CD4-positive, alpha-beta T cell (primary cell): ENCODE results near the gene UBQLN3. TPM values are rescaled to one million over a fixed set of nuclear protein-coding genes. Genes with fewer than 3 reads are reported as not detected.

Experiments used
- ATAC-seq: fragments of 200-7000 bp; cut with Tn5 transposase; one replicate; pipeline ENCODE4 v1.10.0; 2022; ENCODE audit warnings: mild to moderate bottlenecking; ENCODE audit not compliant: poor library complexity
- CTCF ChIA-PET: fragments of 350-600 bp; sonication (Branson Sonifier 250); formaldehyde crosslinking; loops from one replicate; lab custom pipeline; 2021; ENCODE audit warnings: antibody characterized with exemption, inconsistent platforms; lab: Charles Lee
- POLR2A ChIA-PET: fragments of 350-600 bp; sonication (Branson Sonifier 250); formaldehyde crosslinking; loops from one replicate; lab custom pipeline; 2021; ENCODE audit warnings: antibody characterized with exemption, inconsistent platforms; lab: Charles Lee
- DNase-seq, 14 experiments: peaks; one replicate each; pipeline ENCODE4 v3.0.0-alpha.2; 2013 to 2020; ENCODE audit warnings: mixed read lengths in 2 of 14
- H3K27ac ChIP-seq, 2 donors: one replicate each; pipeline versions ENCODE4 v1.5.1 to v1.7.0; 2013; ENCODE audit warnings: low read length in 2 of 2, low read depth in 1 of 2, mild to moderate bottlenecking in 1 of 2
- H3K27me3 ChIP-seq, 2 experiments: 1 replicate in 1 of 2; 2 replicates in 1 of 2; pipeline versions ENCODE4 v1.6.1 to v1.7.0; 2013; ENCODE audit warnings: low read length in 2 of 2, control low read depth in 1 of 2, mild to moderate bottlenecking in 1 of 2, moderate library complexity in 1 of 2; ENCODE audit not compliant: insufficient read depth in 2 of 2, control insufficient read depth in 1 of 2
- H3K36me3 ChIP-seq: one replicate; pipeline ENCODE4 v1.6.1; 2013; ENCODE audit warnings: low read length, control low read depth; ENCODE audit not compliant: insufficient read depth
- H3K4me1 ChIP-seq: one replicate; pipeline ENCODE4 v1.6.1; 2013; ENCODE audit warnings: low read length, control low read depth; ENCODE audit not compliant: insufficient read depth
- H3K4me3 ChIP-seq: one replicate; pipeline ENCODE4 v1.5.1; 2013; ENCODE audit warnings: mild to moderate bottlenecking, low read length, moderate library complexity
- H3K9me3 ChIP-seq, 2 experiments: 1 replicate in 1 of 2; 2 replicates in 1 of 2; pipeline versions ENCODE4 v1.6.1 to v1.7.0; 2013; ENCODE audit warnings: low read length in 2 of 2, mild to moderate bottlenecking in 2 of 2, control low read depth in 1 of 2, moderate library complexity in 1 of 2; ENCODE audit not compliant: control insufficient read depth in 1 of 2, insufficient read depth in 1 of 2
- H3K27ac Mint-ChIP-seq: one replicate; pipeline ENCODE4 v1.8.0; 2020; ENCODE audit warnings: mixed read lengths
- H3K27me3 Mint-ChIP-seq: one replicate; pipeline ENCODE4 v1.8.0; 2021; ENCODE audit warnings: mixed read lengths
- H3K36me3 Mint-ChIP-seq: one replicate; pipeline ENCODE4 v1.8.0; 2021; ENCODE audit warnings: low read depth, mixed read lengths
- H3K4me1 Mint-ChIP-seq: one replicate; pipeline ENCODE4 v1.8.0; 2021; ENCODE audit warnings: low read depth, mixed read lengths
- H3K4me3 Mint-ChIP-seq: one replicate; pipeline ENCODE4 v1.8.0; 2020; ENCODE audit warnings: mild to moderate bottlenecking, mixed read lengths
- H3K9me3 Mint-ChIP-seq: one replicate; pipeline ENCODE4 v1.8.0; 2020; ENCODE audit warnings: mixed read lengths
- intact Hi-C, 2 experiments: fragments of 100-400 bp; cut with DNase I in 1 of 2; cut with micrococcal nuclease in 1 of 2; formaldehyde crosslinking; loops; one replicate each; pipeline versions ENCODE4 v1.15.1 to v1.9.0; 2023 to 2025; cut with DNase I, micrococcal nuclease
- total RNA-seq, 174 experiments: library from RNA in 2 of 174; stranded (reverse) in 2 of 174; gene quantifications; one replicate each; pipeline ENCODE4 v1.2.3 and lab custom pipeline; 2021 to 2026
- TF ChIP-seq, protein P1 (sequence below): fragments of 200-600 bp; IDR thresholded peaks from one replicate; pipeline ENCODE4 v1.8.0; 2022; ENCODE audit warnings: antibody characterized with exemption, mild to moderate bottlenecking

The UBQLN3 gene
- total RNA-seq, 2 experiments from 2014 or later = 0.08 TPM; not detected in 1

DNA sequence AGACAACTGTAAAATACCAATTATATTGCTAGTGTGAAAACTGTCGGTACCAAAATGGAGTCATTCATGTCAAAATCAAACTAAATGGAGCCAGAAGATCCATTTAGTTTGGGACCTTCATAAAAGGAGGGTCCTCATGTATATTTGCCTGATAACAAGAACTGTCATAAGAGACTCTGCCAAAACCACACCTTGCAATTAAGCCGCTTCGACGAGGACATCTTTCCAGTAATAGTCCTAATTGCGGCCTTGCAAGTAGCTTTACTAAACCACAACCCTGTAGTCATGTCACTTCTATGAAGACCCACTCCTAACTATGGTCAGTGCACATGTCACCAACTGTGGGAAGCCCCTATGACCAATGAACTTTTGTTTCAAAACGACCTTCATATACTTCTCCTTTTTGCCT, 9.4 kb downstream of the UBQLN3 start:
- Histone ChIP-seq H3K4me3 (no peak overlapping the region), H3K27me3 (no peaks in the 10 kb centered on the region), H3K36me3 (no peaks in the 10 kb centered on the region), H3K4me1 (no peaks in the 10 kb centered on the region), H3K27ac (no peak overlapping the region), H3K9me3 (no peaks in the 10 kb centered on the region)
- TF ChIP-seq, protein P1, sequence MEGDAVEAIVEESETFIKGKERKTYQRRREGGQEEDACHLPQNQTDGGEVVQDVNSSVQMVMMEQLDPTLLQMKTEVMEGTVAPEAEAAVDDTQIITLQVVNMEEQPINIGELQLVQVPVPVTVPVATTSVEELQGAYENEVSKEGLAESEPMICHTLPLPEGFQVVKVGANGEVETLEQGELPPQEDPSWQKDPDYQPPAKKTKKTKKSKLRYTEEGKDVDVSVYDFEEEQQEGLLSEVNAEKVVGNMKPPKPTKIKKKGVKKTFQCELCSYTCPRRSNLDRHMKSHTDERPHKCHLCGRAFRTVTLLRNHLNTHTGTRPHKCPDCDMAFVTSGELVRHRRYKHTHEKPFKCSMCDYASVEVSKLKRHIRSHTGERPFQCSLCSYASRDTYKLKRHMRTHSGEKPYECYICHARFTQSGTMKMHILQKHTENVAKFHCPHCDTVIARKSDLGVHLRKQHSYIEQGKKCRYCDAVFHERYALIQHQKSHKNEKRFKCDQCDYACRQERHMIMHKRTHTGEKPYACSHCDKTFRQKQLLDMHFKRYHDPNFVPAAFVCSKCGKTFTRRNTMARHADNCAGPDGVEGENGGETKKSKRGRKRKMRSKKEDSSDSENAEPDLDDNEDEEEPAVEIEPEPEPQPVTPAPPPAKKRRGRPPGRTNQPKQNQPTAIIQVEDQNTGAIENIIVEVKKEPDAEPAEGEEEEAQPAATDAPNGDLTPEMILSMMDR = no peak
- H3K4me3 Mint-ChIP-seq = no peak overlapping the region
- no peaks in the 10 kb centered on the region for H3K9me3 Mint-ChIP-seq
- no peaks in the 10 kb centered on the region for H3K4me1 Mint-ChIP-seq
- ATAC-seq (no peak), DNase-seq (no peak)
- H3K27ac Mint-ChIP-seq = no peak overlapping the region
- ChIA-PET POLR2A (no interaction called here), CTCF (no interaction called here)
- no peaks in the 10 kb centered on the region for H3K27me3 Mint-ChIP-seq
- H3K36me3 Mint-ChIP-seq = no peaks in the 10 kb centered on the region
- intact Hi-C loops = no loop called here

DNA sequence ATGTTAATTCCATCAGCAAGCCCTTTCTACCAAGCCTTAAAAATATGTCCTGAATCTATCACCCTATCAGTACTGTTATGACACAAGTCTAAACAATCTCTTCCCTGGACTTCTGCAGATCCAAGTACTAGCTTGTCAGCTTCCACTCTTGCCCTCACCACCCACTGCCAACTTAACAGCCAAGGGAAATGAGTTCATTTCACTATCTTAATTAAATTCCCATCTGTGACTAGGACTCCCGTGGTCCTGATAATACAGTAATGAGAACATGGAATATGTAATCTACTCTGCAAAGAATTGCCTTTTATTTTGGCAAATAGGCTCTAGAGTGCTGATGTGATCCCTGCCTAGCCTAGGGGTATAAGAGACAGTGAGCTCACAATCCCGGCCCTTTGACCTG, 10.1 kb downstream of the UBQLN3 start:
- DNase-seq (no peak), ATAC-seq (no peak)
- POLR2A ChIA-PET = no interaction called here
- H3K9me3 ChIP-seq = no peaks in the 10 kb centered on the region
- H3K36me3 ChIP-seq = no peaks in the 10 kb centered on the region
- intact Hi-C loops = no loop called here
- H3K27me3 ChIP-seq = no peaks in the 10 kb centered on the region
- no peaks in the 10 kb centered on the region for H3K4me1 ChIP-seq
- Mint-ChIP-seq H3K27me3 (no peaks in the 10 kb centered on the region), H3K4me1 (no peaks in the 10 kb centered on the region), H3K27ac (no peak overlapping the region), H3K36me3 (no peaks in the 10 kb centered on the region), H3K9me3 (no peaks in the 10 kb centered on the region), H3K4me3 (no peak overlapping the region)
- H3K4me3 ChIP-seq = no peak overlapping the region
- CTCF ChIA-PET = no interaction called here
- H3K27ac ChIP-seq = no peak overlapping the region
- TF ChIP-seq, protein P1 = no peak

DNA sequence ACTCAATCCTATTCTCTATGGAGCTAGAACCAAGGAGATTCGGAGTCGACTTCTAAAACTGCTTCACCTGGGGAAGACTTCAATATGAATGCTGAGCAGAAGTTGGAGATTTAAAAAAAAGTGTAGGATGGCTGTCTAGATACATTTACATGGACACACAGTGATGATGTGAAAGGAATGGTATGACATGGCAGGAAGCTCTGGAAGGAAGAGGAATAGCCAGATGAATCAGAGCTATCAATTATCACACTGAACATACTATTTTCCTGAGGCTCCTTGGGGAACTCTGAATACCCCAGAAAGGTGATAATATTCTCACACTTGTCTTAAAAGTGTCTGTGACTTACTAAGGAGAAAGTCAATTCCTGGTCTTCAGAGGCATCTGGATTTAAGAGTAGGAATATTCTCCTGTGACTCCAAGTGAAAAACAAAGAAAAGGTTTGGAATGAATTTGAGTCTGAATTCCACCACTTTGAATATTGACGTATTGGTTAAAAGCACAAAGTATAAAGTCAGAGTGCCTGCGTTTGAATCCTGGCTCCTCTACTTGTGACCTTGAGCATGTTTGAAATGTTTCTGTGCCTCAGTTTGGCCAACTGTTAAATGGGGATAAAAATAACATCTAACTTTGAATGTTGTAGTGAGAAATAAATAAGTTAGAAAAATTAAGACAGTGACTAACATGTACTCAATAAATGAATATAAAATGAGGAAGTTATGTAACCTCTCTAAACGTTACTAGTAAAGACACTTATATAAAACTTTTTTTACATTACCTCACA, 20.0 kb downstream of the UBQLN3 start:
- H3K36me3 Mint-ChIP-seq = no peaks in the 10 kb centered on the region
- TF ChIP-seq, protein P1 = no peak
- no peak overlapping the region for H3K27ac ChIP-seq
- H3K4me1 Mint-ChIP-seq = no peaks in the 10 kb centered on the region
- H3K9me3 ChIP-seq = no peaks in the 10 kb centered on the region
- H3K36me3 ChIP-seq = no peaks in the 10 kb centered on the region
- H3K27me3 Mint-ChIP-seq = peaks cover 10% of the 10 kb centered on the region
- POLR2A ChIA-PET = no interaction called here
- DNase-seq (no peak), ATAC-seq (no peak)
- H3K27ac Mint-ChIP-seq = no peak overlapping the region
- no peak overlapping the region for H3K4me3 Mint-ChIP-seq
- H3K4me1 ChIP-seq = no peaks in the 10 kb centered on the region
- H3K9me3 Mint-ChIP-seq = no peaks in the 10 kb centered on the region
- CTCF ChIA-PET = no interaction called here
- H3K27me3 ChIP-seq = no peaks in the 10 kb centered on the region
- intact Hi-C loops = loop anchor here in 1 of 2 experiments (10.0 kb wide), 1 partner anchor 235 kb away; no protein-coding TSS in a partner anchor
- no peak overlapping the region for H3K4me3 ChIP-seq
